GM19023 (cell line): ENCODE results near the gene VPS50.

ENCODE experiments used
- ATAC-seq: cut with Tn5 transposase; IDR thresholded peaks from one replicate; pipeline ENCODE4 v1.9.1; 2021; ENCODE audit warnings: mild to moderate bottlenecking, moderate library complexity; ENCODE audit not compliant: unreplicated experiment

Gene VPS50

GRCh38 chr7:93231799-93232672, at the start of gene VPS50:
VPS50 (plus strand) TSS chr7:93232366; CDS start chr7:93232468, 102 bp downstream.
- peak; percentile 99 for ATAC-seq

DNA sequence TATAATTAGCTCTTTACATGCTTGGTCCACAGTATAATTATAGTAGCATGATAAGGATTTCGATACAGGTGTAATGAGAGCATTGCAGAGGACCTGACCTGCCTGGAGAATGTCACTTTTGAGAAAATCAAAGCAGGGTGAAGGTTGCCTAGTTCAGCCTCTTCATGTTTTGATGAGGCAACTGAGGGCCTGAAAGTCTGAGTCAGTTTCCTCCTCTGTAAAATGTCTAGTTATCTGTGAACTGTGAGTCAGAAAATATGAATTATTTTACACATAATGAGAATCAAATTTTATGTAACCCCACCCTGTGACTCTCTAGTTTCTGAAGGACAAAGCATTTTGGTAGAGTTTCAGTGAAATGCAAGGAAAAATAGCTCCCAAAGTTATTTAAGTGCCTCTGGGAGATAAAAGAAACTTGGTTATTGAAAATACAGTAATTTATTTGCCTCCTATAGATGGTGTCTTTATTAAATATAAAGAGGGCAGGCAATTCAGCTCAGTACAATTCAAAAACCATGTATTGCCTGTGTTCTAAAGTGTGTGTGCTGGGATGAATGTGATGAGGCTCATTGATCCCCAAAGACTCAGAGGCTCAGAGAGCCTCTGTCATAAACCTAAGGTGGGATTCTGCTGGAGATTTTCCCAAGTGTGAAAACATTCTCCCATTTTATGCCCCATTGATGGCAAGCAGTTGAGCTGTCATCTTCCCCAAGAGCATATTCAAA, 46.7 kb upstream of the VPS50 start:
- no peak for ATAC-seq

DNA sequence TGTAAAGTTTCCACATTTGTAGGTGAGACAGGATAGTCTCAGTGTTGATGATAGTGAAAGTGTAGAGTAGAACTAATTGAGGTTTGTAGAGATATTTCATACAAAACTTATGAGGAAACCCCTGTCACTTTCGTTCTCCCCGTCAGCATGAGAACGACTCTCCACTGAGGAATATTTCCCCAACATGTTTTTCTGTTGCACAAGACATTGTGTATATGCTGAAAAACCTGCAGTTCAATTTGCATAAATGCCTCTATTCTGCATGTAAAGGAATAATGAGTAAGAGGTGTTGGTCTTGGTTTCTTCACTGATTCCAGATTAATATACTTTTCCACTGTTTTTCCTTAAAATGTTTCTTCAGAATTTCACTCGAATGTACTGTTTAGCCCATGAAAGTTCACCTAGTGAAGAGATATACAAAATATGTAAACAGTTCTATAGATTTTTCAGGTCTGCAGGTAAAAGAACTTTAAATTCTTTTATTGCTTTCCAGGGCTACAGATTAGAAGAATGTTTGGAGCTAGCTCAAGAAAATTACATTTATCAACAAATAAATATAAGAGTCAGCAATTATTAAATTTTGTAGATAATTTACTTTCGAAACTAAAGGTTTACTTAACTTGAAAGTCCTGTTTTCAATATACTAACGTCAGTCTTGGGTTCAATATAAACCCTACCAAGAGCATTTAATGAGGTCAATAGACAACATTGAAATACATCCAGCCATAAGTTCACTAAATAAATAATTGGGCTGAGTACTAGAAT, 43.1 kb upstream of the VPS50 start:
- no peak for ATAC-seq

- no peak for ATAC-seq
Observed at GRCh38 chr7:93194386-93194785, 37.8 kb upstream of the VPS50 start.

DNA sequence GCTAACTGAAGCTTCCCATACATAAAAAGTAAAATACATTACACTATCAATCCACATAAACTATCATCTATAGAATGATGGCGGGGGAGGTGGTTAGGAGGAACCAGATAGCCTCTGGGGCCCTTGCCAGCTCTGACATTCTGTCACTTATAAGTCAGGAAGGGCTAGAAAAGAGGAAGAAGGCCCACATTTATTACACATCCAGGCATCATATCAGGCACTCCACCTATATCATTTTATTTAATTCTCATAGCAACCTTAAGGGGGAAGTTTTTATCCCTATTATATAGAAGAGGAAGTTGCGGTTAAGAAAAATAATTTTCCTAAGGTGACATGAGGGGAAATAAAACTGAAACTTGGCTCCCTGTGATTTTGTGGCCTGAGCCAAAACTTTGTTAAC, 35.8 kb upstream of the VPS50 start:
- no peak for ATAC-seq

GRCh38 chr7:93198472-93198871, 33.7 kb upstream of the VPS50 start:
- ATAC-seq: no peak

GRCh38 chr7:93202594-93203250, 29.4 kb upstream of the VPS50 start:
- no peak for ATAC-seq

GRCh38 chr7:93203496-93203895, 28.7 kb upstream of the VPS50 start:
- no peak for ATAC-seq

GRCh38 chr7:93205046-93205445, 27.1 kb upstream of the VPS50 start:
- no peak for ATAC-seq

GRCh38 chr7:93211228-93211818, 20.8 kb upstream of the VPS50 start:
- no peak for ATAC-seq

- ATAC-seq: no peak
Observed at GRCh38 chr7:93212881-93213280, 19.3 kb upstream of the VPS50 start.

GRCh38 chr7:93218997-93219827, 13.0 kb upstream of the VPS50 start:
- ATAC-seq: no peak

GRCh38 chr7:93219868-93220267, 12.3 kb upstream of the VPS50 start:
- ATAC-seq: no peak

GRCh38 chr7:93226310-93226709, 5.9 kb upstream of the VPS50 start, which contains the start of gene HEPACAM2:
HEPACAM2 (minus strand) TSS chr7:93226469.
- ATAC-seq: no peak

DNA sequence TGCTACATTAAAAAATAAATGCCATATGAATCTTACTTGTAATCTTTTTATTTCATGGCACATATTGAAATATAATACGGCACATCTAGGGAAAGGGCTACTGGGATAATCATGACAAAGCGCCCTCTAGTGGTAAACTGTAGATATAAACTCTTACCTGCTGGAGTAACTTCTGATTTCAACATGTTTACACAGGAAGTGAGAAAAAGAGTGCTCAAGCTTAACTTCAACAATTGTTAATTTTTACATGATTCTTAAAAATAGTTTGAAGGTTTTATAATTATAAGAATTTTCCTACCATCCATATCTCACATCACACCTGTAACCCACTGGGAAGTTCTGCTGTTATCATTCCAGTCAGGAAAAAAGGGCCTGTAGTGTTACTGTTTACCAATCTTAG, 3.9 kb upstream of the VPS50 start:
- no peak for ATAC-seq

DNA sequence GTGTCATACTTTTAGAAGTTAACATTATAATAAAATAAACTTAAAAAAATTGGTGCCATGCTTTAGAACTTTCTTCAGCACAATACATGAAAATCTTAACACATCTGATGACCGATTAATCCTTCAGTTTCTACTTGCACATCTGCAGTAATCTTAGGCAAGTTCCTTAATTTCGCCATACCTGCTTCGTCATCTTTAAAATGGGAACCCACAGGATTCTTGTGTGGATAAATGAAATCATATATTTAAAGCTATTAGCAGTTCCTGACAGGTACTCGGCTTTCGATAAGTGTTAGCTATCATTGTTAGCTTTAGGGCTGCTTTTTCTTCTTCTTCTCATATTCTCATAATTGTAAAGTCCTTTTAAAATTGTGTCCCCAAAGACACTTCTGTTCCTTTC, 907 bp upstream of the VPS50 start:
- no peak for ATAC-seq

DNA sequence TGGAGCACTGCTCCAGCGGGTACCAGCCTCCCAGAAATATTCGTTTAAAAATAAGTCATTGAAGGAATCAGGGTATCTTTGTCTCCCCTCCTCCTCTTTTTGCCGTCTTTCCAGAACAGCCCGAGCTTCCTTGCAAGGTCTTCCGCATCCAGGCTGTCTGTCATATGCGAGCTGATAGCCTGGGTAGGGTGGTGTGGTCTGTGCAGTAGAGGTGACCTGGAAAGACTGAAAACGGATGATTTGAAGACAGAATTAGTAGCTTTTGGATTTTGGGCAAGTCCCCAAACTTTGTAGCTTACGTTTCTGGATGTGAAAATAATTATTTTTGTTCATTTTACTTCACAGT, 480 bp downstream of the VPS50 start:
- ATAC-seq: no peak

DNA sequence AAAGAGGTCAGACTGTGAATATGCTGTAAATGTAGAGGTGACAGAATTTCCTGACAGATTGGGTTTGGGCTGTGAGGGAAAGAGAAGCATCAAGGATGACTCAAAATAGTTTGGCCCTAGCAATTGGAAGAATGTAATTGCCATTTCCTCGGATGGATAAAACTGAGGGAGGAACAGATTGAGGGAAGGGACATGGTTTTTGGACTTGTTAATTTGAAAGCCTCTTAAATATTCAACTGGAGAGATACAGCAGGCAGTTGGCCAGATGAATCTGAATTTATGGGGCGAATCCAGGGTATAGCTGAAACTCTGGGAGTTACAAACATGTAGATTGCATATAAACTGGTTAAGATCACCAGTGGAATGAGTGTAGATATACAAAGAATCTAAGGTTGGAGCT, 3.4 kb downstream of the VPS50 start:
- no peak for ATAC-seq

GRCh38 chr7:93238131-93238530, 6.0 kb downstream of the VPS50 start:
- ATAC-seq: no peak

GRCh38 chr7:93238748-93239147, 6.6 kb downstream of the VPS50 start:
- no peak for ATAC-seq
